Left lung (tissue), 10 donors: ENCODE data around the gene EXOC3L4. TPM values are rescaled to one million over a fixed set of nuclear protein-coding genes. Genes with fewer than 3 reads are reported as not detected.

ENCODE experiments used
- ATAC-seq: fragments of 200-7000 bp; cut with Tn5 transposase; one replicate; pipeline ENCODE4 v1.9.1; 2020; ENCODE audit warnings: moderate library complexity
- DNase-seq, 4 donors: peaks; one replicate each; pipeline ENCODE4 v3.0.0-alpha.2; 2013 to 2020
- H3K27ac ChIP-seq, 2 donors: fragments of 200-600 bp; sonication (generic) in 1 of 2; one replicate each; pipeline versions ENCODE4 v1.5.0 to v1.8.0; 2020 to 2021
- H3K27me3 ChIP-seq, 2 donors: fragments of 200-600 bp; sonication (generic) in 1 of 2; one replicate each; pipeline versions ENCODE4 v1.5.0 to v1.8.0; 2020 to 2021
- H3K36me3 ChIP-seq, 2 donors: fragments of 200-600 bp; sonication (generic) in 1 of 2; one replicate each; pipeline versions ENCODE4 v1.5.0 to v1.8.0; 2020 to 2021
- H3K4me1 ChIP-seq, 2 donors: fragments of 200-600 bp; one replicate each; pipeline ENCODE4 v1.8.0; 2021
- H3K4me3 ChIP-seq, 2 donors: fragments of 200-600 bp; sonication (generic) in 1 of 2; one replicate each; pipeline versions ENCODE4 v1.5.0 to v1.8.0; 2020 to 2021; ENCODE audit warnings: mild to moderate bottlenecking in 1 of 2
- H3K9me3 ChIP-seq, 2 donors: fragments of 200-600 bp; sonication (generic) in 1 of 2; one replicate each; pipeline versions ENCODE4 v1.5.0 to v1.8.0; 2020 to 2021
- intact Hi-C, 2 donors: fragments of 100-400 bp; cut with DNase I; formaldehyde crosslinking; loops; one replicate each; pipeline versions ENCODE4 v1.11.2 to v1.14.2; 2022
- polyA plus RNA-seq, 6 donors: library from polyadenylated mRNA; unstranded; fragments of 120-200 nt; gene quantifications; one replicate each; pipeline ENCODE4 v1.2.1, GENCODE V29; 2013; ENCODE audit not compliant: insufficient read length in 6 of 6
- total RNA-seq, 2 donors: library from RNA; stranded (reverse); fragmentation: NEBNext Ultra II Directional; extraction: Animal tissue kit (Norgen Biotek cat#: 25700); gene quantifications; one replicate each; pipeline ENCODE4 v1.2.1, GENCODE V29; 2021
- TF ChIP-seq, protein P1 (sequence below), 2 donors: fragments of 200-600 bp; sonication (generic) in 1 of 2; IDR thresholded peaks; one replicate each; pipeline versions ENCODE4 v1.5.0 to v1.8.0; 2021; ENCODE audit warnings: antibody characterized with exemption in 2 of 2
- donor health status: DM: no; HTN: yes; CAD: no.
- donor health status: DM: no; HTN: no; CAD: no.

EXOC3L4 gene
- total and polyA plus RNA-seq, 8 donors: 1.9 to 6.2 (median 3.7) TPM

DNA sequence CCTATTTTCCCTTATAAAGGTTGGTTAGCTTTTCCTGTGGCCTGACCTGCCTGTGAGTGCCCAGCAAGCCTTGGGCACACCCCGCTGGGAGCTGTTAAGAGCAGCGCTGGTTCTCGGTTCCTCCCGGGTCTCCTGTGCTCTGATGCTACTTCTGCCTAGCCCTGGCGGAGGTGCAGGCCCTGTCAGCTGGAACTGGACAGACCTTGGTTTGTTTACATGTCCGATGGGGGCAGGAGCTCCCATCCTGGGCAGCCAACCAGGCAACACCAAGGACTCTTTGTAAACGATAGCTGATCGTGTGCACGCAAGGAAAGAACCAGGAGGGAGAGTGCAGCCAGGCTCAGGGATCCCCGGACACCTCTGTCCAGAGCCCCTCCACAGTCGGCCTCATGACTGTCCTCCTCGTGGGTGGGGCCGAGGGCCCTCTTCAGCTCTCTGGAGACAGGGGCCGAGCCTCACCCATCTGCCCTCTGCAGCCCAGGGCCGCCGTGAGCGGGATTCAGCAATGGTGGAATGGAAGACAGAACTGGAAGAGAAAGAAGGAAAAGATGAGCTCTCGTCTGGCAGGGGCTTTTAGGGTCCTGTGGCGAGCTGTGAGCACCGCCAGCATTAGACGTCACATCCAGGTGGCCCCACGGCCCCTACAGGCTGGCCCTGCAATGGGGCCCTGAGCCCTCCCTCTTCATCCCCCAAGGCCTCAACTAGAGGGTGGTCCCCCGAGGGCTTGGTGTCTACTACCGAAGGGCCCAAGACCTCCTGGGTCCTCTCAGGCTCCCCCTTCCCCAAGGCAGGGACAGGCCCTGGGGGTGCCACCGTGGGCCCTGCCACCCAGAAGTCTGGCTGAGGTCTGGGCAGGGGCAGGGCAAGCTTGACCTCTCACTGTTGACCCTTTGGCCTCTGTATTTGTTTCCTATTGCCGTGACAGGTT, 41.1 kb downstream of the EXOC3L4 start:
- Histone ChIP-seq H3K9me3 (no peaks in the 10 kb centered on the region), H3K4me1 (peaks cover 0 to 36% of the 10 kb centered on the region in 2 donors), H3K27ac (no peak overlapping the region), H3K4me3 (no peak overlapping the region), H3K27me3 (peaks cover 0 to 20% of the 10 kb centered on the region in 2 donors), H3K36me3 (peaks cover 0 to 68% of the 10 kb centered on the region in 2 donors)
- TF ChIP-seq, protein P1, sequence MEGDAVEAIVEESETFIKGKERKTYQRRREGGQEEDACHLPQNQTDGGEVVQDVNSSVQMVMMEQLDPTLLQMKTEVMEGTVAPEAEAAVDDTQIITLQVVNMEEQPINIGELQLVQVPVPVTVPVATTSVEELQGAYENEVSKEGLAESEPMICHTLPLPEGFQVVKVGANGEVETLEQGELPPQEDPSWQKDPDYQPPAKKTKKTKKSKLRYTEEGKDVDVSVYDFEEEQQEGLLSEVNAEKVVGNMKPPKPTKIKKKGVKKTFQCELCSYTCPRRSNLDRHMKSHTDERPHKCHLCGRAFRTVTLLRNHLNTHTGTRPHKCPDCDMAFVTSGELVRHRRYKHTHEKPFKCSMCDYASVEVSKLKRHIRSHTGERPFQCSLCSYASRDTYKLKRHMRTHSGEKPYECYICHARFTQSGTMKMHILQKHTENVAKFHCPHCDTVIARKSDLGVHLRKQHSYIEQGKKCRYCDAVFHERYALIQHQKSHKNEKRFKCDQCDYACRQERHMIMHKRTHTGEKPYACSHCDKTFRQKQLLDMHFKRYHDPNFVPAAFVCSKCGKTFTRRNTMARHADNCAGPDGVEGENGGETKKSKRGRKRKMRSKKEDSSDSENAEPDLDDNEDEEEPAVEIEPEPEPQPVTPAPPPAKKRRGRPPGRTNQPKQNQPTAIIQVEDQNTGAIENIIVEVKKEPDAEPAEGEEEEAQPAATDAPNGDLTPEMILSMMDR (IDR thresholded peaks at IDR 0.05): no peak
- intact Hi-C loops: no loop called here
- ATAC-seq: no peak
- peak in 1 of 4 donors; percentile 74 for DNase-seq

DNA sequence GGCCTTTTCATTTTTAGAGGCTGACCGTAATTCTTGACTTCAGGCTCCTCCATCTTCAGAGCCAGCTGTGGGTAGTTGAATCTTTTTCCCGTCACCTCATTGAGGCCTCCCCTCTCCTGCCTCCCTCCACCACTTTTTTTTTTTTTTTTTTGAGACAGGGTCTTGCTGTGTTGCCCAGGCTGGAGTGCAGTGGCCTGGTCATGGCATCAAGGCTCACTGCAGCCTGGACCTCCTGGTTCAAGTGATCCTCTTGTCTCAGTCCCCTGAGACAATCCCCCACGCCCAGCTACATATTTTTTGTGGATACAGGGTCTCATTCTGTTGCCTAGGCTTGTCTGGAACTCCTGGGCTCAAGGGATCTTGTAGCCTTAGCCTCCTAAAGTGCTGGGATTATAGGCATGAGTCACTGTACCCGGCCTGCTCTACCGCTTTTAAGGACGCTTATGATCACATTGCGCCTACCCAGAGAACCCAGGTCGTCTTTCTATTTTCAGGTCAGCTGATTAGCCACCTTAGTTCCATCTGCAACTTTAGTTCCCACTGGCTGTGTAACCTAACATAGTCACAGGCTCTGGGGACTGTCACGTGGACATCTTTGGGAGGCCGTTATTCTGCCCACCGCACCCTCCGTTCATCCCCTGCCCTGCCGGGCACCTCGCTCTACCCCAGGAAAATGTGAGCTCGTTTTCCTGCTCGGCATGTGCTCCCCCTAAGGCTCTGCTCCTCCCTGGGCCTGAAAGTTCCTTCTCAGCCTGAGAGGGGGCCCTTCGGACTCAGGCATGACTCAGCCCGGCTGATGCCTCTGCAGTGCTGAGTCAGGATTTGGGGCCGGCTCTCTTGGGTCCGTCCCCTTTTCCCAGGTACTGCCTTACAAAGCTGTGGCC, 42.1 kb downstream of the EXOC3L4 start:
- DNase-seq (peak in 2 of 4 donors; percentile 41 to 42), ATAC-seq (peak; percentile 32)
- Histone ChIP-seq H3K27me3 (peaks cover 0 to 29% of the 10 kb centered on the region in 2 donors), H3K4me1 (peaks cover 0 to 39% of the 10 kb centered on the region in 2 donors), H3K36me3 (peaks cover 0 to 58% of the 10 kb centered on the region in 2 donors), H3K9me3 (no peaks in the 10 kb centered on the region), H3K4me3 (no peak overlapping the region), H3K27ac (no peak overlapping the region)
- intact Hi-C loops: no loop called here
- TF ChIP-seq, protein P1 (IDR thresholded peaks at IDR 0.05): no peak

DNA sequence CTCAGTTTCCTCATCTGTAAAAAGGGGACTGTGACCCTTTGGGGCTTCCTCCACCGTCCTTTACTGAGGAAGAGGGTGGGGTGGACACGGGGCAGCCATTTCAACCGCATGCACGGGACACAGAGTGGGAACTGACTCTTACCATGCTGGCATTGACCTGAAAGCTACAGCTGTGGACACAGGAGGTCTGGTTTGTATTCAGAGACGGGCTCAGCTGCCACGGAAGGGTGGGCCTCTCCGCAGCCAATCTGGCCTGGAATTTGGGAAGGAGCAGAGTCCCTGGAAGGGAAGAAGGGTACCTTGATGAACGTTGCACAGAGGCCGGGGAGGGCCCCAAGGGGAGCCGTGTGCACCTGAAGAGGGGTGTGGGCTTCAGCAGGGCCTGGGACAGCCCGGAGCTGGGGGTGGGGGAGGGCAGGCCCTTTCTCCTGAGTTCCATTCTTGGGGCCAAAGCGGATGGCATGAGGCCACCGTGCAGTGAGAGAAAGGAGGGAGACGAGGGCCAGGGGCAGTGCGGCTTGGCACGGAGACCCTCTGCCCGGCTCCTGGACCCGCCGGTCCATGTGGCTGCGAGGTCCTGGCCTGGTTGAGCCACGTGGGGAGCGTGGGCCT, 43.3 kb downstream of the EXOC3L4 start:
- ATAC-seq (no peak), DNase-seq (peak in 1 of 4 donors; percentile 78)
- no peak overlapping the region for H3K4me3 ChIP-seq
- intact Hi-C loops: no loop called here
- TF ChIP-seq, protein P1 (IDR thresholded peaks at IDR 0.05): no peak
- peaks cover 0 to 46% of the 10 kb centered on the region in 2 donors for H3K36me3 ChIP-seq
- H3K27ac ChIP-seq: peak overlapping the region in 1 of 2 donors; percentile 18
- H3K4me1 ChIP-seq: peaks cover 0 to 34% of the 10 kb centered on the region in 2 donors
- peaks cover 0 to 40% of the 10 kb centered on the region in 2 donors for H3K27me3 ChIP-seq
- H3K9me3 ChIP-seq: no peaks in the 10 kb centered on the region

DNA sequence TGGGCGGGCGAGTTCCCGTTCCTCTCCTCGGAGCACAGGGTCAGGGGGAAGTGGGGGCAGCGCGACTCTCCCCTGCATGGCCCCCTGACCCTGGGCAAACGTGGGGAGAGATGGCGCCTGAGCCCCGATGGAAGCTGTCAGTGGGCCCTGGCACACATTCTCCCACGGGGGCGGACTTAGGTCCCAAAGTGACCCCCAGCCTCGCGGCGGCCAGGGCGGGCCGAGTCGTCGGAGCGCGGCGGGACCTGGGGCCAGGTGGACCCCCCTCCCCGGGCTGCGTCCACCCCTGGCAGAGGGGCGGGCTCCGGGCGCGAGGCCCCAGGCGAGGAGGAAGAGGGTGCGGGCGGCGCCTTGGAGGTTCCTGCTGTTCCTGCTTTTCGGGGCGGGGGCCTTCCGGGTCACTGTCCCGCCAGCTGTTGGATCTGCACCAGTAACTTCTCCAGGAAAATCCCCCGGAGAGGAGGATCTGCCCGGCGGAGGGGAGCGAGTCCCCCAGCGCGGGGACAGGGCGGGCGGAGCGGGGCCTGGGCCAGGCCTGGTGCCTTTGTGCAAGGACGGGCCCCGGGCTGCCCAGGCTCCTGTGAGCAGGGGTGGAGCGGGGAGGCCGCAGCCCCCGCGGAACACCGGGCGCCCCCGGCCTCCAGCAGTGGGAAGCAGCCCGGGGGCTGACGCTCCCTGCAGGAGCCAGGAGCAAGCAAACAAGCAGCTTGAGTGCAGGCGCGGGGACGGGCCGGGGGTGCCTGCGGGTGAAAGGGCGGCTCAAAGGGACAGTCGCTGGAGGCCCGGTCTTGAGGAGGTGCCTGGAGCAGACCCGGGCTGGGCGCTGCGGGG, 44.0 kb downstream of the EXOC3L4 start:
- TF ChIP-seq, protein P1 (IDR thresholded peaks at IDR 0.05): no peak
- ATAC-seq (peak; percentile 13), DNase-seq (peak in 1 of 4 donors; percentile 85)
- H3K4me3 ChIP-seq: peak overlapping the region in 1 of 2 donors; percentile 7
- peaks cover 0 to 48% of the 10 kb centered on the region in 2 donors for H3K27me3 ChIP-seq
- intact Hi-C loops: no loop called here
- H3K9me3 ChIP-seq: no peaks in the 10 kb centered on the region
- H3K27ac ChIP-seq: peak overlapping the region in 1 of 2 donors; percentile 18
- peaks cover 0 to 34% of the 10 kb centered on the region in 2 donors for H3K4me1 ChIP-seq
- H3K36me3 ChIP-seq: peaks cover 0 to 39% of the 10 kb centered on the region in 2 donors
